Activated CD4-positive, alpha-beta T cell treated with anti-CD3 and anti-CD28 coated beads for 36 hours (primary cell): Measurements from ENCODE around the gene NAA10. TPM values are rescaled to one million over a fixed set of nuclear protein-coding genes. Genes with fewer than 3 reads are reported as not detected.
A peak's percentile ranks its signal among the peaks of the same experiment; 100 is the strongest.

Experiments used
- ATAC-seq: fragments of 200-7000 bp; cut with Tn5 transposase; one replicate; pipeline ENCODE4 v1.10.0; 2021; ENCODE audit warnings: mild to moderate bottlenecking, moderate library complexity
- CTCF ChIA-PET: fragments of 350-600 bp; sonication (Branson Sonifier 250); formaldehyde crosslinking; loops from one replicate; lab custom pipeline; 2021; ENCODE audit warnings: antibody characterized with exemption; lab: Charles Lee
- POLR2A ChIA-PET: fragments of 350-600 bp; sonication (Branson Sonifier 250); formaldehyde crosslinking; loops from one replicate; lab custom pipeline; 2021; ENCODE audit warnings: antibody characterized with exemption, inconsistent platforms; lab: Charles Lee
- DNase-seq: peaks from one replicate; pipeline ENCODE4 v3.0.0-alpha.2; 2020
- H3K27ac Mint-ChIP-seq: one replicate; pipeline ENCODE4 v1.8.0; 2021; ENCODE audit warnings: mixed read lengths
- H3K27me3 Mint-ChIP-seq: one replicate; pipeline ENCODE4 v1.8.0; 2021; ENCODE audit warnings: mixed read lengths
- H3K36me3 Mint-ChIP-seq: one replicate; pipeline ENCODE4 v1.8.0; 2021; ENCODE audit warnings: low read depth, mixed read lengths
- H3K4me1 Mint-ChIP-seq: one replicate; pipeline ENCODE4 v1.8.0; 2021; ENCODE audit warnings: mixed read lengths
- H3K4me3 Mint-ChIP-seq: one replicate; pipeline ENCODE4 v1.8.0; 2021; ENCODE audit warnings: mild to moderate bottlenecking, moderate library complexity, mixed read lengths
- H3K9me3 Mint-ChIP-seq: one replicate; pipeline ENCODE4 v1.8.0; 2021; ENCODE audit warnings: low read depth, mixed read lengths
- intact Hi-C, 2 experiments: fragments of 100-400 bp; cut with DNase I in 1 of 2; cut with micrococcal nuclease in 1 of 2; formaldehyde crosslinking; loops; one replicate each; pipeline versions ENCODE4 v1.14.2 to v1.15.1; 2022 to 2024; cut with DNase I, micrococcal nuclease
- total RNA-seq, 2 experiments: library from RNA; stranded (reverse); gene quantifications; one replicate each; pipeline ENCODE4 v1.2.3, GENCODE V29; 2021

Gene NAA10
- total RNA-seq, 2 experiments from 2014 or later: 108 to 115 TPM

GRCh38 chrX:153956044-153956907 lies 21.4 kb upstream of the NAA10 start:
- Mint-ChIP-seq H3K9me3 (no peaks in the 10 kb centered on the region), H3K36me3 (peaks cover 34% of the 10 kb centered on the region), H3K27ac (no peak overlapping the region), H3K27me3 (no peaks in the 10 kb centered on the region), H3K4me3 (no peak overlapping the region), H3K4me1 (peaks cover 5% of the 10 kb centered on the region)
- DNase-seq (no peak), ATAC-seq (no peak)
- ChIA-PET POLR2A (no interaction called here), CTCF (interaction anchor here (1.1 kb wide), 1 partner anchor 9 kb away, joined by 3 read pairs; no protein-coding TSS in a partner anchor)
- intact Hi-C loops: no loop called here

- no peaks in the 10 kb centered on the region for H3K27me3 Mint-ChIP-seq
- H3K36me3 Mint-ChIP-seq: peaks cover 37% of the 10 kb centered on the region
- ChIA-PET POLR2A (no interaction called here), CTCF (no interaction called here)
- DNase-seq (no peak), ATAC-seq (no peak)
- H3K27ac Mint-ChIP-seq: peak overlapping the region; percentile 47
- peaks cover 5% of the 10 kb centered on the region for H3K4me1 Mint-ChIP-seq
- H3K9me3 Mint-ChIP-seq: no peaks in the 10 kb centered on the region
- intact Hi-C loops: no loop called here
- H3K4me3 Mint-ChIP-seq: no peak overlapping the region
Observed at GRCh38 chrX:153955228-153955732, 20.4 kb upstream of the NAA10 start.

- Mint-ChIP-seq H3K4me1 (peaks cover 5% of the 10 kb centered on the region), H3K27me3 (no peaks in the 10 kb centered on the region), H3K27ac (no peak overlapping the region), H3K9me3 (no peaks in the 10 kb centered on the region), H3K36me3 (peaks cover 41% of the 10 kb centered on the region), H3K4me3 (no peak overlapping the region)
- DNase-seq (no peak), ATAC-seq (no peak)
- CTCF ChIA-PET: no interaction called here
- intact Hi-C loops: no loop called here
- POLR2A ChIA-PET: no interaction called here
Observed at GRCh38 chrX:153954558-153955227, 19.9 kb upstream of the NAA10 start.

- H3K27ac Mint-ChIP-seq: no peak overlapping the region
Observed at GRCh38 chrX:153953892-153954557, 19.2 kb upstream of the NAA10 start.

GRCh38 chrX:153953342-153953830 lies 18.5 kb upstream of the NAA10 start:
- ChIA-PET POLR2A (interaction anchor here (1.0 kb wide), 1 partner anchor 13 kb away, joined by 5 read pairs; no protein-coding TSS in a partner anchor), CTCF (interaction anchor here (1.0 kb wide), 1 partner anchor 27 kb away, joined by 3 read pairs; the partner anchor contains the start of gene ARHGAP4)
- Mint-ChIP-seq H3K4me1 (peaks cover 10% of the 10 kb centered on the region), H3K9me3 (no peaks in the 10 kb centered on the region), H3K27ac (peak overlapping the region; percentile 70), H3K4me3 (no peak overlapping the region), H3K36me3 (peaks cover 43% of the 10 kb centered on the region), H3K27me3 (no peaks in the 10 kb centered on the region)
- intact Hi-C loops: loop anchor here in 1 of 2 experiments (1.0 kb wide), 2 partner anchors 29 to 189 kb away; partner anchors contain the start of gene PLXNB3
- ATAC-seq (peak; percentile 76), DNase-seq (peak; percentile 87)

More at GRCh38 chrX:153953892-153954557, 19.2 kb upstream of the NAA10 start:
- ATAC-seq: no peak
- DNase-seq: no peak
- H3K4me1 Mint-ChIP-seq: peaks cover 10% of the 10 kb centered on the region
- intact Hi-C loops: loop anchor here in 1 of 2 experiments (1.0 kb wide), 2 partner anchors 30 to 190 kb away; partner anchors contain the start of gene PLXNB3
- no peaks in the 10 kb centered on the region for H3K9me3 Mint-ChIP-seq
- H3K4me3 Mint-ChIP-seq: no peak overlapping the region
- ChIA-PET POLR2A (interaction anchor here (0.5 kb wide), 1 partner anchor 146 kb away, joined by 3 read pairs; no protein-coding TSS in a partner anchor), CTCF (interaction anchor here (1.0 kb wide), 1 partner anchor 28 kb away, joined by 3 read pairs; the partner anchor contains the start of gene ARHGAP4)
- H3K36me3 Mint-ChIP-seq: peaks cover 44% of the 10 kb centered on the region
- H3K27me3 Mint-ChIP-seq: no peaks in the 10 kb centered on the region

- Mint-ChIP-seq H3K9me3 (no peaks in the 10 kb centered on the region), H3K4me1 (peaks cover 15% of the 10 kb centered on the region), H3K4me3 (no peak overlapping the region), H3K36me3 (peaks cover 40% of the 10 kb centered on the region), H3K27me3 (no peaks in the 10 kb centered on the region), H3K27ac (peak overlapping the region; percentile 70)
- DNase-seq (no peak), ATAC-seq (no peak)
- CTCF ChIA-PET: interaction anchor here (0.5 to 1.1 kb wide), 4 partner anchors 10 to 61 kb away, joined by 3 to 5 read pairs (median 3); no protein-coding TSS in a partner anchor
- intact Hi-C loops: loop anchor here in 1 of 2 experiments (1.0 kb wide), 2 partner anchors 28 to 188 kb away; partner anchors contain the start of gene PLXNB3
- POLR2A ChIA-PET: interaction anchor here (1.0 kb wide), 1 partner anchor 14 kb away, joined by 5 read pairs; no protein-coding TSS in a partner anchor
Observed at GRCh38 chrX:153952373-153953026, 17.7 kb upstream of the NAA10 start.

- DNase-seq: no peak
- Mint-ChIP-seq H3K27me3 (no peaks in the 10 kb centered on the region), H3K9me3 (no peaks in the 10 kb centered on the region), H3K36me3 (peaks cover 40% of the 10 kb centered on the region), H3K4me1 (peaks cover 18% of the 10 kb centered on the region), H3K4me3 (no peak overlapping the region), H3K27ac (no peak overlapping the region)
- CTCF ChIA-PET: interaction anchor here (0.8 to 1.1 kb wide), 3 partner anchors 11 to 27 kb away, joined by 3 to 5 read pairs (median 4); no protein-coding TSS in a partner anchor
- no peak for ATAC-seq
- intact Hi-C loops: no loop called here
- POLR2A ChIA-PET: no interaction called here
Observed at GRCh38 chrX:153951683-153952372, 17.0 kb upstream of the NAA10 start.

- POLR2A ChIA-PET: interaction anchor here (0.6 kb wide), 1 partner anchor 13 kb away, joined by 4 read pairs; no protein-coding TSS in a partner anchor
- intact Hi-C loops: no loop called here
- H3K4me3 Mint-ChIP-seq: no peak overlapping the region
- DNase-seq: no peak
- H3K27ac Mint-ChIP-seq: no peak overlapping the region
- no peak for ATAC-seq
- CTCF ChIA-PET: interaction anchor here (1.2 to 2.9 kb wide), 5 partner anchors 10 to 187 kb away, joined by 3 to 12 read pairs (median 8); partner anchors contain the start of gene PLXNB3
- no peaks in the 10 kb centered on the region for H3K27me3 Mint-ChIP-seq
- peaks cover 38% of the 10 kb centered on the region for H3K36me3 Mint-ChIP-seq
- no peaks in the 10 kb centered on the region for H3K9me3 Mint-ChIP-seq
- peaks cover 18% of the 10 kb centered on the region for H3K4me1 Mint-ChIP-seq
Observed at GRCh38 chrX:153950127-153950526, 15.3 kb upstream of the NAA10 start.

- DNase-seq (no peak), ATAC-seq (no peak)
- Mint-ChIP-seq H3K27ac (peak overlapping the region; percentile 69), H3K4me1 (peaks cover 18% of the 10 kb centered on the region), H3K27me3 (no peaks in the 10 kb centered on the region), H3K9me3 (no peaks in the 10 kb centered on the region), H3K4me3 (no peak overlapping the region), H3K36me3 (peaks cover 33% of the 10 kb centered on the region)
- ChIA-PET CTCF (interaction anchor here (0.9 to 2.9 kb wide), 6 partner anchors 9 to 186 kb away, joined by 3 to 19 read pairs (median 10); partner anchors contain the start of gene HCFC1), POLR2A (no interaction called here)
- intact Hi-C loops: loop anchor here in 1 of 2 experiments (5.0 kb wide), 1 partner anchor 187 kb away; the partner anchor contains the start of gene PLXNB3
Observed at GRCh38 chrX:153948847-153949805, 14.3 kb upstream of the NAA10 start.
